Retinal pigment epithelial cell (primary cell): Measurements from ENCODE around the gene ZFYVE28.

Source experiments
- DNase-seq: peaks from one replicate; pipeline ENCODE4 v3.0.0-alpha.2; 2010; ENCODE audit warnings: low read depth
- H3K4me3 ChIP-seq: 2 replicates; pipeline ENCODE4 v1.5.1; 2011; ENCODE audit warnings: mild to moderate bottlenecking, low read length, control low read depth, moderate library complexity
- TF ChIP-seq, protein P1 (sequence below): conservative IDR thresholded peaks from 2 replicates; pipeline ENCODE4 v1.5.1; 2011; ENCODE audit warnings: low read depth, low read length, control low read depth, inconsistent platforms

Gene ZFYVE28

DNA sequence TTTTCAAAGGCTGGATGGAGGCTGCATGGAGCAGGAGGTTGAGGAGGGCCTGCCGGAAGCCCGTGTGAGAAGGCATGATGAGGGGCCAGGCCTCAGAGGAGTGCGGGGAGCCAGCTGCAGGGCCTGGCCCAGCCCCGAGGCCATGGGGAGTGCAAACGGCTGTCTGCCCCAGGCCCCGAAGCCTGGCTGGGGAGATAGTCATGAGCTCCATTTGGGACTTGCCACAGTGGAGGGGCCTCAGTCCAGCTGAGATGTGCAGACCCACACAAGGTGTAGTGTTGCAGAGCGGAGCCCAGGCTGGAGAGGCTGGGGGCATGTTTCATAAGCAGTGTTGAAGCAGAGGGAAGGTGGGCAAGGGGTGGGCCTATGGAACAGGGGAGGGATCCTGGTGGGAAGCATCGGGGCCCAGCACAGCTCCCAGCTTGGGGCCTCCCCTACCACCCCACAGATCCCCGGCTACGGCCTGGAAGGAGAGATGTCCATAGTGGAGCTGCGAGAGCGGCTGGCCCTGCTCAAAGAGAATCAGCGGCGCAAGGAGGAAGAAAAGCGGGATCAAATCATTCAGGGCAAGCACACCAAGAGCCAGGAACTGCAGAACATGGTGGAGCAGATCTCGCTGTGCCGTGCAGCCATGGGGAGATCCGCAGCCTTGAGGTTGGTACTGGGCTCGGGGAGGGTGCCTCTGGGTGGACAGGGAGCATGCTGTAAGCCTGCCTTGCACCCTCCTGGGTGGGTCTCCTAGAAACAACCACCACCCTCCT is 41.3 kb upstream of the ZFYVE28 start:
- H3K4me3 ChIP-seq = no peak overlapping the region
- TF ChIP-seq, protein P1, sequence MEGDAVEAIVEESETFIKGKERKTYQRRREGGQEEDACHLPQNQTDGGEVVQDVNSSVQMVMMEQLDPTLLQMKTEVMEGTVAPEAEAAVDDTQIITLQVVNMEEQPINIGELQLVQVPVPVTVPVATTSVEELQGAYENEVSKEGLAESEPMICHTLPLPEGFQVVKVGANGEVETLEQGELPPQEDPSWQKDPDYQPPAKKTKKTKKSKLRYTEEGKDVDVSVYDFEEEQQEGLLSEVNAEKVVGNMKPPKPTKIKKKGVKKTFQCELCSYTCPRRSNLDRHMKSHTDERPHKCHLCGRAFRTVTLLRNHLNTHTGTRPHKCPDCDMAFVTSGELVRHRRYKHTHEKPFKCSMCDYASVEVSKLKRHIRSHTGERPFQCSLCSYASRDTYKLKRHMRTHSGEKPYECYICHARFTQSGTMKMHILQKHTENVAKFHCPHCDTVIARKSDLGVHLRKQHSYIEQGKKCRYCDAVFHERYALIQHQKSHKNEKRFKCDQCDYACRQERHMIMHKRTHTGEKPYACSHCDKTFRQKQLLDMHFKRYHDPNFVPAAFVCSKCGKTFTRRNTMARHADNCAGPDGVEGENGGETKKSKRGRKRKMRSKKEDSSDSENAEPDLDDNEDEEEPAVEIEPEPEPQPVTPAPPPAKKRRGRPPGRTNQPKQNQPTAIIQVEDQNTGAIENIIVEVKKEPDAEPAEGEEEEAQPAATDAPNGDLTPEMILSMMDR = no peak
- no peak for DNase-seq

DNA sequence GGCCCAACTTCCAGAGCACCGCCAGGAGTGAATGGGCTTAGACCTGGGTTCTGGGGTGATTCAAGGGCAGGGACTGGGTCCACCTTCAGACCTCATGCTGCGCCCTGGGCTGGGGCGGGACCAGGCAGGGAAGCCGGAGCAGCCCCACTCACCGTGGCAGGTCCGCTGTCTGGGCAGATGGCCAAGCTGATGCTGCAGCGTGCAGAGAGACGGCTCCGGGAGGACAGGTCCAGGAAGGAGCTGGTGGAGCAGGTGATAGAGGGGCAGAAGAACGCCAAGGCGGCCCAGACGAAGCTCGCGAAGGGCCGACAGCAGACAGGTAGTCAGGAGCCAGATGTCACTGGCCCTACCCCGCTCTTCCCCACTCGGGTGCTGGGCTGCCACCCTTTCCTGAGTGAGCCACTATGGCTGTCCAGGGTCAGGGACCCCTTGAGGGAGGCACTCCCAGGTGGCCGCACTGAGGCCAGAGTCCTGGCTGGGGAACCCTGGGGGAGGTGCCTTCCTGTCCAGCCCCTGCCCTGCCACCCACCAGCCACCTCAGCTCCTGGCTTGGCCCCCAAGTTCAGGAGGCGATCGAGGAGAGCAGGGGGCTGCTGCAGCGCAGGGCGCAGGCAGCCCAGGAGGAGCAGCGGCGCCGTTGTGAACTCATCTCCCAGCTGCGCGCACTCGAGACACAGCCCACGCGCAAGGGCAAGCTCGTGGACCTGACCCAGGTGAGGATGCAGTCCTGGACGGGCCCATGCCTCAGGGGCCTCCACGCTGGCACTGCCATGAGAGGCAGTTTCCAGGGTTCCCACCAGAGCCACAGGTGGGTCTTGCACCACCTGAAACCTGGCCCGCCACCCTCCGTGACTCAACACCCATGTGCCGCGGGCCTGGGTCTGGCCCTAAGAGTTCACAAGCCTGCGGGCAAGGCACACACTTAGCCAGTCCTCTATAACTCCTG is 40.4 kb upstream of the ZFYVE28 start:
- TF ChIP-seq, protein P1 = no peak
- no peak for DNase-seq
- H3K4me3 ChIP-seq = no peak overlapping the region

DNA sequence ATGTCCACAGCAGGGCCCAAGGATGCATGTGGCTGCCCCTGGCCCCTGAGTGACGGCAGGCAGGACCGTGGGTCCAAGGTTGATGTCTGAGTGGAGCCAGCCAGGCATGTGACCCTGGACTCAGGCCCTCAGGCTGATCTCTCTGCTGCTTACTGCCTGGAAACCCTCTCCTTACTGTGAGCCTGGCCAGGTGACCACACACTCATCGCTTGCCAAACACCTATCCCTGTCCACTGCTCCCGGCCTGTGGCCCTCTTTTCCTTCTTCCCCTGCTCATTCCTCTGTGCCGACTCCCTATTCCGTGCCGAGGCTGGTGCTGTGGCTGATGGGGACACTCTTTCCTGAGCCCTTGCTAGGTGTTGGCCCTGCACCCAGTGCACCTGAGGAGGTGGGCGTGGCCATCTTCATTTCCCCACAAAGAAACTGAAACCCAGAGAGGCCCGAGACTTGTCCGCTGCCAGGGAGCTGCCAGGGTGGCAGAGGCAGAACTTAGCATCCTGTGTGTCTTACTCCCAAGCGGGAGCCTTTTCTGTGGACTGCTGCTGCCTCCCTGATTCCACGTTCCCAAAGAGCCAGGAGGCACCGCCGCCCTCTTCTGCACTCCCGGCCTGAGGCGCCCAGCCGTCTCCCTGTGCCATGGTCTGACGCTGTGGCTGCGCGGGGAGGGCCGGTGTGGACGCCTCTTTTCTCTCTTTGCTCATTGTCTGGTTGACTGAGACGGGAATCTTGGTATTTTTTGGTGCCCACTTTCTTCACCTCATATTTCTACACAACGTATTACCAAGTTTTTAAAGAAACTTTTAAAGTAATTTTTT is 39.2 kb upstream of the ZFYVE28 start:
- H3K4me3 ChIP-seq = no peak overlapping the region
- TF ChIP-seq, protein P1 = no peak
- no peak for DNase-seq

DNA sequence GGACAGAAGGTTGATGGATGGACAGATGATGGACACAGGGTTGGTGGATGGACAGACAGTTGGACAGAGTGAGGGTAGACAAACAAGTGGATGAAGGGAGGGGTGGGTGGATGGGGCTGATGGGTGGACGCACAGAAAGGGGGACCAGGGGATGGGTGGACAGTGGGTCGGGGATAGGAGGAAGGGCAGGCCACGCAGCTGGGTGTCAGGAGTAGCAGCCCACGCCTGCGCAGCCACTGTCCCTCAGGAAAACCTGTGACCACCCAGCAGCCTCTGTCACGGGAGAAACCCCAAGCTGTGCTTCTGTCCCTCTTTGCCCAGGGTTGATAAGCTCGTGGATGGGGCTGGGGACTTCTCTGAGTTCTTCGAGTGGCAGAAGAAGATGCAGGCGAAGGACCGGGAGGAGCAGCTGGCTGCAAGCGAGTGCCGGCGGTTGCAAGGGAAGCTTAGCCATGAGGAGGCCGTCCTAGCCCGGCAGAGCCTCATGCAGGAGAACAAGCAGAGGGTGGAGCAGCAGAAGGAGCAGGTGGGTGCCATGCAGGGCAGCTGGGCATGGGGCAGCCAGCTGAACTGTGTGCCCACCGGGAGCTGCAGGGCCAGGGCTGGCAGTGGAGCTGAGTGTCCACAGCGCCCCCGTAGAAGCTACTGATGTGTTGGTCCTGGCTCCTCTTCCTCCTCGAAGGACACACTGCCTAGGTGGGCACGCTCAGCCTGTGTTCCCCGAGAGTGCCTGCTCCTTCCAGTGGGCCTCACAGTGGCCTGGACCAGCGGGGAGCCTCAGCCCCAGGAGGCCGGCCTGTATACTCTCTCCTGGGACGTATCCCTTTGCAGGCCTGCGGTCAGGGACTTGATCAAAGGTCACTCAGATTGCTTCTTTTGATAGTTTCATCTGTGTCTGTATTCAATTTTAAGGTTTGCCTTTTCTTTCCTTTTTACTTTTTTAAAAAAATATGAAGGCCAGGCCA is 33.7 kb upstream of the ZFYVE28 start:
- H3K4me3 ChIP-seq = no peak overlapping the region
- no peak for DNase-seq
- TF ChIP-seq, protein P1 = no peak

DNA sequence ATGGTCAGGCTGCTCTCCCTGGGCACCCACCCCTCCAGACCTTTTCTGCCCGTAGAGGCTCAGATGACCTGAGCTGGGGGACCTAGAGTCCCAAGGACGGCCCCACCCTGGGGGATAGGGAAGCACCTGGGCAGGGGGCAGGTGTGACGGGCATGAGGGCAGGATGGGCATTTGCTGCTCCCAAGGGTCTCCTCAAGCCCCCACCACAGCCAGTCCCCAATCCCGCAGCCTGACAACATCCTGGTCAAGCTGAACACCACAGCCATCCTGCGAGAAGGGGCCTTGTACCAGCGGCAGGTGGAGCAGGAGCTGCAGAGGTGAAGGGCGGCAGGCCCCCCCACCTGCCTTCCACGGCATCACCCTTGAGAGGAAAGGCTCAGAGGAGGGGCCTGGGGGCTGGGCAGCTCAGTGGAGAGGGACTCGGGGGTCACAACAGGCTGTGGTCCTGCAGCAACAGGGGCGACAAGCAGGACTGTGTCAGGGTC is 32.6 kb upstream of the ZFYVE28 start:
- TF ChIP-seq, protein P1 = no peak
- H3K4me3 ChIP-seq = no peak overlapping the region
- DNase-seq = no peak

DNA sequence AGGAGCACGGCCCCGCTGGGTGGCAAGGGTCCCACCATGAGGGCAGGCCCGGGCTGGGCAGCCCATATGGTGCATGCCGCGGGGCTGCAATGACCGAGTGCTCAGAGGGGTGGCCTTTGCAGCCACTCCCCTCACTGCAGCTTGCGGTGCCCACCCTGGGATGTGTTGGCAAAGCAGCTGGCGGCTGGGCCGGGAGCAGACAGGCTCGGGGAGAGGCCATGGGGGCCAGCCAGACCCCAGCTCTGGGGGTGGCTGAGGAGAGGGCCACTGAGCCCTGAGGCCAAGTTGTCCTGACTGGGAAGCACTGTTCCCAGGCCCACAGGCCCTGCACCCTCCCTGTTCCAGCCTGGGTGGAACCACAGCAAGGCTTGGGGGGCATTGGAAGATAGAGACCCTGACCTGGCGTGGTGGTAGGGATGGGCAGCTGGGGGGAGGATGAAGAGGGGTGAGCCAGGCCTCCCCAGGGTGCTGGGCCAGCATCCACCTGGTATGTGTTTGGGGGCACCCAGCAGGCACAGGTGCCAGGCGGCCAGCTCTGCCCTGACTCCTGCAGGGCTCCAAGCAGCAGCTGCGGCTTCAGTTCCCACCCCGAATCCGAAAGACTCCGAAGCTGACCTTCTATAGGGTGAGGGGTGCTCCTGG is 32.1 kb upstream of the ZFYVE28 start:
- TF ChIP-seq, protein P1 = no peak
- no peak overlapping the region for H3K4me3 ChIP-seq
- DNase-seq = no peak
